H9 (cell line): ENCODE data around the gene EMC8. TPM values are rescaled to one million over a fixed set of nuclear protein-coding genes. Genes with fewer than 3 reads are reported as not detected.

Source experiments
- DNase-seq: peaks from one replicate; pipeline ENCODE4 v3.0.0-alpha.2; 2017
- H2AFZ ChIP-seq: one replicate; pipeline ENCODE4 v1.6.1; 2013; ENCODE audit warnings: mild to moderate bottlenecking, low read length, control low read depth, moderate library complexity
- H2AK5ac ChIP-seq: 2 replicates; pipeline ENCODE4 v1.6.1; 2013; ENCODE audit warnings: low read length, control low read depth, mixed read lengths; ENCODE audit not compliant: insufficient read length
- H2BK120ac ChIP-seq: one replicate; pipeline ENCODE4 v1.6.1; 2013; ENCODE audit warnings: low read depth, mild to moderate bottlenecking, low read length, control low read depth, inconsistent platforms; ENCODE audit not compliant: poor library complexity, severe bottlenecking
- H2BK12ac ChIP-seq: 2 replicates; pipeline ENCODE4 v1.6.1; 2013; ENCODE audit warnings: low read length, control low read depth, mixed read lengths, low read depth; ENCODE audit not compliant: insufficient read length
- H2BK15ac ChIP-seq: 2 replicates; pipeline ENCODE4 v1.6.1; 2013; ENCODE audit warnings: low read depth, low read length, control low read depth
- H2BK20ac ChIP-seq: one replicate; pipeline ENCODE4 v1.6.1; 2013; ENCODE audit warnings: low read depth, mild to moderate bottlenecking, low read length, control low read depth, inconsistent platforms; ENCODE audit not compliant: poor library complexity, severe bottlenecking
- H2BK5ac ChIP-seq: 2 replicates; pipeline ENCODE4 v1.6.1; 2013; ENCODE audit warnings: low read length, control low read depth, mixed read lengths; ENCODE audit not compliant: insufficient read length
- H3K14ac ChIP-seq: 2 replicates; pipeline ENCODE4 v1.6.1; 2013; ENCODE audit warnings: low read length, control low read depth; ENCODE audit not compliant: insufficient read depth
- H3K18ac ChIP-seq: 2 replicates; pipeline ENCODE4 v1.6.1; 2013; ENCODE audit warnings: low read depth, mild to moderate bottlenecking, mixed read lengths, low read length, control low read depth; ENCODE audit not compliant: insufficient read length
- H3K23ac ChIP-seq: 2 replicates; pipeline ENCODE4 v1.6.1; 2013; ENCODE audit warnings: low read length, control low read depth, mixed read lengths, low read depth; ENCODE audit not compliant: insufficient read length
- H3K23me2 ChIP-seq: 2 replicates; pipeline ENCODE4 v1.6.1; 2013; ENCODE audit warnings: low read depth, mild to moderate bottlenecking, mixed read lengths, low read length, control low read depth; ENCODE audit not compliant: insufficient read length, poor library complexity, severe bottlenecking
- H3K27ac ChIP-seq: 2 replicates; pipeline ENCODE4 v1.5.1; 2013; ENCODE audit warnings: low read length, control low read depth, mixed read lengths, low read depth; ENCODE audit not compliant: insufficient read length
- H3K27me3 ChIP-seq: 2 replicates; pipeline ENCODE4 v1.6.1; 2013; ENCODE audit warnings: low read length, control low read depth, inconsistent platforms; ENCODE audit not compliant: insufficient read depth
- H3K4ac ChIP-seq: 2 replicates; pipeline ENCODE4 v1.6.1; 2013; ENCODE audit warnings: low read depth, mild to moderate bottlenecking, control low read depth, inconsistent platforms, low read length, moderate library complexity
- H3K4me1 ChIP-seq: 2 replicates; pipeline ENCODE4 v1.6.1; 2013; ENCODE audit warnings: low read length, control low read depth, inconsistent platforms; ENCODE audit not compliant: insufficient read depth
- H3K4me2 ChIP-seq: 2 replicates; pipeline ENCODE4 v1.6.1; 2013; ENCODE audit warnings: low read length, control low read depth, mixed read lengths; ENCODE audit not compliant: insufficient read length, insufficient read depth
- H3K56ac ChIP-seq: 2 replicates; pipeline ENCODE4 v1.6.1; 2013; ENCODE audit warnings: low read depth, mild to moderate bottlenecking, mixed read lengths, low read length, control low read depth; ENCODE audit not compliant: insufficient read length
- H3K79me1 ChIP-seq: 2 replicates; pipeline ENCODE4 v1.6.1; 2013; ENCODE audit warnings: low read depth, mild to moderate bottlenecking, moderate library complexity, low read length, control low read depth, inconsistent platforms; ENCODE audit not compliant: insufficient read depth, poor library complexity, severe bottlenecking
- H3K79me2 ChIP-seq: 2 replicates; pipeline ENCODE4 v1.6.1; 2013; ENCODE audit warnings: low read length, control low read depth, inconsistent platforms; ENCODE audit not compliant: insufficient read depth
- H3K9ac ChIP-seq: 2 replicates; pipeline ENCODE4 v1.6.1; 2013; ENCODE audit warnings: low read length, control low read depth, mixed read lengths; ENCODE audit not compliant: insufficient read length; ENCODE audit errors: extremely low read depth
- H3K9me3 ChIP-seq: one replicate; pipeline ENCODE4 v1.6.1; 2013; ENCODE audit warnings: low read depth, low read length, inconsistent platforms; ENCODE audit not compliant: control insufficient read depth
- H3T11ph ChIP-seq: one replicate; pipeline ENCODE4 v1.6.1; 2013; ENCODE audit warnings: mild to moderate bottlenecking, low read length, control low read depth, inconsistent platforms
- H4K20me1 ChIP-seq: one replicate; pipeline ENCODE4 v1.6.1; 2013; ENCODE audit not compliant: control insufficient read depth, insufficient read length, insufficient read depth
- H4K5ac ChIP-seq: 2 replicates; pipeline ENCODE4 v1.6.1; 2013; ENCODE audit warnings: low read depth, mild to moderate bottlenecking, mixed read lengths, low read length, control low read depth; ENCODE audit not compliant: insufficient read length
- H4K8ac ChIP-seq: replicated peaks from 2 replicates; pipeline ENCODE4 v1.6.1; 2013; ENCODE audit warnings: low read length, control low read depth, mixed read lengths, low read depth; ENCODE audit not compliant: insufficient read length
- H4K91ac ChIP-seq: 2 replicates; pipeline ENCODE4 v1.6.1; 2013; ENCODE audit warnings: low read depth, mild to moderate bottlenecking, moderate library complexity, mixed read lengths, low read length, control low read depth; ENCODE audit not compliant: insufficient read length
- H3K27ac Mint-ChIP-seq, 3 experiments: 2 replicates in 2 of 3; 3 replicates in 1 of 3; pipeline ENCODE4 v1.8.0; 2020 to 2021; ENCODE audit warnings: mixed read lengths in 3 of 3, mild to moderate bottlenecking in 1 of 3, moderate library complexity in 1 of 3
- H3K27me3 Mint-ChIP-seq: 2 replicates; pipeline ENCODE4 v1.8.0; 2021; ENCODE audit warnings: low read depth, mild to moderate bottlenecking, moderate library complexity, mixed read lengths
- H3K36me3 Mint-ChIP-seq, 3 experiments: 2 replicates in 2 of 3; 3 replicates in 1 of 3; pipeline ENCODE4 v1.8.0; 2020 to 2021; ENCODE audit warnings: low read depth in 3 of 3, mixed read lengths in 3 of 3; ENCODE audit not compliant: insufficient read depth in 1 of 3
- H3K4me1 Mint-ChIP-seq, 2 experiments: 2 replicates each; pipeline ENCODE4 v1.8.0; 2020; ENCODE audit warnings: mixed read lengths in 2 of 2
- H3K4me3 Mint-ChIP-seq, 2 experiments: 2 replicates in 1 of 2; 3 replicates in 1 of 2; pipeline ENCODE4 v1.8.0; 2020 to 2021; ENCODE audit warnings: mild to moderate bottlenecking in 2 of 2, mixed read lengths in 2 of 2, moderate library complexity in 1 of 2
- H3K9me3 Mint-ChIP-seq, 2 experiments: 2 replicates in 1 of 2; 3 replicates in 1 of 2; pipeline ENCODE4 v1.8.0; 2020; ENCODE audit warnings: mild to moderate bottlenecking in 2 of 2, mixed read lengths in 2 of 2, moderate library complexity in 1 of 2
- WGBS: extraction: QIAGEN DNeasy Blood & Tissue Kit; methylation state at CpG from one replicate; pipeline ENCODE4 v1.1.7; 2013; ENCODE audit warnings: missing lambda C conversion rate, low lambda C conversion rate, mixed read lengths; ENCODE audit not compliant: insufficient read length; ENCODE audit errors: extremely low coverage; 5-methylcytosine and 5-hydroxymethylcytosine counted together
- total RNA-seq: library from RNA; stranded (reverse); gene quantifications from 2 replicates; pipeline ENCODE4 v1.2.1, GENCODE V29; 2021
- TF ChIP-seq, protein P1 (sequence below): fragments of 200-600 bp; sonication (generic); conservative IDR thresholded peaks from 3 replicates; pipeline ENCODE4 v1.8.0; 2021; ENCODE audit warnings: antibody characterized with exemption, mild to moderate bottlenecking

The EMC8 gene
- total RNA-seq, 1 experiment from 2014 or later: 52.3 TPM

DNA sequence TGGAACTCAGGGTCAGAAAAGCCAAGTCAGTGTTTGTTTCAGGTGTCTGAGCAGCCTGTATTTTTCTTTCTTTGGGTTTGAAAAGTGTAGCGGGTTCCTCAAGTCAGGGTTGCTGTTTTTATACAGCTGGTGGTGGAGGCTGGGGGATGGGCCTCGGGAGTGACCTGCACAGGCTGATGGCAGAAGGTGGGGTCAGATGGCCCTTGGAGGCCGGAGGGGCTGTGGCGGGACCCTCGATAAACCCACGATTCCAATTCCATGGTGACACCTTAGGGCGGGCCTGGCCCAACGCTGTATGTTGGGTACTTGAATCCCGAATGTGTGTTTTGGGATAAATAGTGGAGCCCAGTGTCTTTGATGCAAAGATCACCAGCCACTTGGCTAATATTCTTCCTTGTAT, 28.8 kb upstream of the EMC8 start:
- H3K36me3 Mint-ChIP-seq: peaks cover 0 to 2% (median 0%) of the 10 kb centered on the region in 3 experiments; a peak in 1 of 7 replicates
- H3K4ac ChIP-seq: no peak overlapping the region
- no peak overlapping the region for H4K5ac ChIP-seq
- H2BK120ac ChIP-seq: no peak overlapping the region
- no peak for DNase-seq
- H2BK20ac ChIP-seq: no peak overlapping the region
- no peak overlapping the region for H2BK12ac ChIP-seq
- H2AK5ac ChIP-seq: no peak overlapping the region
- H3K4me2 ChIP-seq: no peak overlapping the region
- peaks cover 18% of the 10 kb centered on the region for H3K27me3 Mint-ChIP-seq
- H3K4me1 ChIP-seq: no peaks in the 10 kb centered on the region
- no peak overlapping the region for H3K14ac ChIP-seq
- no peak overlapping the region for H3K27ac Mint-ChIP-seq
- H3K79me2 ChIP-seq: no peaks in the 10 kb centered on the region
- no peak overlapping the region for H3K23ac ChIP-seq
- no peak overlapping the region for H2AFZ ChIP-seq
- H3K4me3 Mint-ChIP-seq: no peak overlapping the region
- no peaks in the 10 kb centered on the region for H3K23me2 ChIP-seq
- H3K56ac ChIP-seq: no peak overlapping the region
- H4K91ac ChIP-seq: no peak overlapping the region
- H2BK5ac ChIP-seq: no peak overlapping the region
- H3K27me3 ChIP-seq: no peaks in the 10 kb centered on the region
- no peak overlapping the region for H3T11ph ChIP-seq
- no peaks in the 10 kb centered on the region for H3K79me1 ChIP-seq
- H3K9me3 Mint-ChIP-seq: peaks cover 8 to 9% of the 10 kb centered on the region in 2 experiments; a peak in 4 of 5 replicates
- TF ChIP-seq, protein P1, sequence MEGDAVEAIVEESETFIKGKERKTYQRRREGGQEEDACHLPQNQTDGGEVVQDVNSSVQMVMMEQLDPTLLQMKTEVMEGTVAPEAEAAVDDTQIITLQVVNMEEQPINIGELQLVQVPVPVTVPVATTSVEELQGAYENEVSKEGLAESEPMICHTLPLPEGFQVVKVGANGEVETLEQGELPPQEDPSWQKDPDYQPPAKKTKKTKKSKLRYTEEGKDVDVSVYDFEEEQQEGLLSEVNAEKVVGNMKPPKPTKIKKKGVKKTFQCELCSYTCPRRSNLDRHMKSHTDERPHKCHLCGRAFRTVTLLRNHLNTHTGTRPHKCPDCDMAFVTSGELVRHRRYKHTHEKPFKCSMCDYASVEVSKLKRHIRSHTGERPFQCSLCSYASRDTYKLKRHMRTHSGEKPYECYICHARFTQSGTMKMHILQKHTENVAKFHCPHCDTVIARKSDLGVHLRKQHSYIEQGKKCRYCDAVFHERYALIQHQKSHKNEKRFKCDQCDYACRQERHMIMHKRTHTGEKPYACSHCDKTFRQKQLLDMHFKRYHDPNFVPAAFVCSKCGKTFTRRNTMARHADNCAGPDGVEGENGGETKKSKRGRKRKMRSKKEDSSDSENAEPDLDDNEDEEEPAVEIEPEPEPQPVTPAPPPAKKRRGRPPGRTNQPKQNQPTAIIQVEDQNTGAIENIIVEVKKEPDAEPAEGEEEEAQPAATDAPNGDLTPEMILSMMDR: no peak
- H4K8ac ChIP-seq: no peak overlapping the region
- peaks cover 0 to 7% of the 10 kb centered on the region in 2 experiments; a peak in 2 of 4 replicates for H3K4me1 Mint-ChIP-seq
- H3K9ac ChIP-seq: no peak overlapping the region
- H4K20me1 ChIP-seq: no peaks in the 10 kb centered on the region
- no peak overlapping the region for H3K18ac ChIP-seq
- no peaks in the 10 kb centered on the region for H3K9me3 ChIP-seq
- WGBS: no CpG with 5 or more reads among the region's 9 CpGs
- no peak overlapping the region for H2BK15ac ChIP-seq
- no peak overlapping the region for H3K27ac ChIP-seq
